Loucy (cell line): ENCODE results near the gene C15orf40.
A peak's percentile ranks its signal among the peaks of the same experiment; 100 is the strongest.

ENCODE experiments used
- H2AFZ ChIP-seq: fragments of 200-600 bp; sonication (generic); 2 replicates; pipeline ENCODE4 v1.6.0; 2016; ENCODE audit warnings: antibody characterized with exemption, mild to moderate bottlenecking, low read length, moderate library complexity
- H3F3A ChIP-seq: fragments of 200-600 bp; 2 replicates; pipeline ENCODE4 v1.6.0; 2016; ENCODE audit warnings: antibody characterized with exemption, low read depth, mild to moderate bottlenecking
- H3K27me3 ChIP-seq: fragments of 200-600 bp; sonication (generic); 2 replicates; pipeline ENCODE4 v1.6.1; 2014; ENCODE audit warnings: low read length, mild to moderate bottlenecking; ENCODE audit not compliant: insufficient read depth, poor library complexity, severe bottlenecking
- H3K36me3 ChIP-seq: fragments of 200-600 bp; sonication (generic); 2 replicates; pipeline ENCODE4 v1.6.1; 2016; ENCODE audit warnings: low read length; ENCODE audit not compliant: insufficient read depth
- H3K4me1 ChIP-seq: fragments of 200-600 bp; sonication (generic); 2 replicates; pipeline ENCODE4 v1.5.1; 2014; ENCODE audit warnings: low read length, mild to moderate bottlenecking; ENCODE audit not compliant: insufficient read depth, poor library complexity, severe bottlenecking
- H3K4me2 ChIP-seq: fragments of 200-600 bp; sonication (generic); 2 replicates; pipeline ENCODE4 v1.6.0; 2014; ENCODE audit warnings: antibody characterized with exemption, low read length, low read depth, mild to moderate bottlenecking; ENCODE audit not compliant: poor library complexity, severe bottlenecking
- H3K4me3 ChIP-seq: fragments of 200-600 bp; sonication (generic); 2 replicates; pipeline ENCODE4 v1.5.1; 2014; ENCODE audit warnings: low read length, mild to moderate bottlenecking, mixed read lengths; ENCODE audit not compliant: poor library complexity, severe bottlenecking
- H3K79me2 ChIP-seq: fragments of 200-600 bp; sonication (generic); 2 replicates; pipeline ENCODE4 v1.6.1; 2014; ENCODE audit warnings: low read length; ENCODE audit not compliant: insufficient read depth
- H3K9ac ChIP-seq: fragments of 200-600 bp; sonication (generic); 2 replicates; pipeline ENCODE4 v1.6.0; 2014; ENCODE audit warnings: mild to moderate bottlenecking, low read depth, low read length, moderate library complexity; ENCODE audit not compliant: poor library complexity, severe bottlenecking
- H3K9me2 ChIP-seq: fragments of 200-600 bp; sonication (generic); replicated peaks from 2 replicates; pipeline ENCODE4 v1.6.1; 2016; ENCODE audit warnings: low read depth, low read length, mixed read lengths
- H3K9me3 ChIP-seq: fragments of 200-600 bp; sonication (generic); 2 replicates; pipeline ENCODE4 v1.6.1; 2014; ENCODE audit warnings: mild to moderate bottlenecking, antibody characterized with exemption, low read length, low read depth; ENCODE audit not compliant: insufficient read depth
- H4K20me1 ChIP-seq: fragments of 200-600 bp; sonication (generic); 2 replicates; pipeline ENCODE4 v1.6.0; 2014; ENCODE audit warnings: antibody characterized with exemption, low read length, mild to moderate bottlenecking; ENCODE audit not compliant: insufficient read depth, poor library complexity, severe bottlenecking
- CTCF ChIP-seq: fragments of 200-600 bp; sonication (generic); conservative IDR thresholded peaks from 2 replicates; pipeline ENCODE4 v1.5.1; 2014; ENCODE audit warnings: mild to moderate bottlenecking, antibody characterized with exemption, low read length
- EZH2phosphoT487 ChIP-seq: fragments of 200-600 bp; IDR thresholded peaks from 2 replicates; pipeline ENCODE4 v1.6.1; 2018; ENCODE audit warnings: antibody characterized with exemption, mild to moderate bottlenecking, moderate library complexity, borderline replicate concordance

C15orf40 gene

GRCh38 chr15:82992436-82992998, 18.9 kb downstream of the C15orf40 start:
- Histone ChIP-seq H3K4me2 (no peak overlapping the region), H3K4me1 (peaks cover 6% of the 10 kb centered on the region), H3F3A (no peaks in the 10 kb centered on the region), H3K4me3 (no peak overlapping the region), H3K36me3 (peaks cover 9% of the 10 kb centered on the region; the same call in 1 of the 2 replicates), H3K9me3 (no peaks in the 10 kb centered on the region), H3K79me2 (peaks cover 18% of the 10 kb centered on the region), H4K20me1 (peaks cover 5% of the 10 kb centered on the region), H2AFZ (no peak overlapping the region), H3K27me3 (no peaks in the 10 kb centered on the region), H3K9ac (no peak overlapping the region), H3K9me2 (no peaks in the 10 kb centered on the region)
- no peak for TF ChIP-seq CTCF
- no peak for TF ChIP-seq EZH2phosphoT487

GRCh38 chr15:82986442-82986780, 25.0 kb downstream of the C15orf40 start:
- Histone ChIP-seq H4K20me1 (peaks cover 11% of the 10 kb centered on the region), H3K9me3 (no peaks in the 10 kb centered on the region), H3K79me2 (peaks cover 49% of the 10 kb centered on the region), H3K4me3 (peak overlapping the region; percentile 93), H3K9ac (peak overlapping the region; percentile 89), H3K4me2 (peak overlapping the region; percentile 88), H3K9me2 (no peaks in the 10 kb centered on the region), H3K4me1 (peaks cover 22% of the 10 kb centered on the region), H3K36me3 (peaks cover 9% of the 10 kb centered on the region; the same call in 1 of the 2 replicates), H3F3A (no peaks in the 10 kb centered on the region), H3K27me3 (no peaks in the 10 kb centered on the region), H2AFZ (peak overlapping the region; percentile 98)
- TF ChIP-seq CTCF (no peak), EZH2phosphoT487 (no peak)

GRCh38 chr15:82985688-82986441, 25.6 kb downstream of the C15orf40 start, which contains the start of gene RAMAC:
Gene RAMAC (plus strand): TSS chr15:82986210. CDS start chr15:82989019, 2,809 bp downstream.
- Histone ChIP-seq H4K20me1 (peaks cover 9% of the 10 kb centered on the region), H3F3A (no peaks in the 10 kb centered on the region), H3K4me3 (peak within 1 kb of the TSS; percentile 93), H3K4me2 (peak within 1 kb of the TSS; percentile 88), H3K27me3 (no peaks in the 10 kb centered on the region), H3K36me3 (peaks cover 9% of the 10 kb centered on the region; the same call in 1 of the 2 replicates), H3K79me2 (peaks cover 49% of the 10 kb centered on the region), H2AFZ (peak within 1 kb of the TSS; percentile 98), H3K9me3 (no peaks in the 10 kb centered on the region), H3K9ac (peak within 1 kb of the TSS; percentile 89), H3K4me1 (peaks cover 22% of the 10 kb centered on the region), H3K9me2 (no peaks in the 10 kb centered on the region)
- TF ChIP-seq CTCF, result no peak
- no peak for TF ChIP-seq EZH2phosphoT487
